Measurements from ENCODE around the gene SCAMP1.
A peak's percentile ranks its signal among the peaks of the same experiment; 100 is the strongest.
"Not testable (repeated sequence)": the region's sequence is repeated elsewhere in the genome, so short reads cannot be mapped to it uniquely, and the experiment has no call there.

SCAMP1 gene, protein sequence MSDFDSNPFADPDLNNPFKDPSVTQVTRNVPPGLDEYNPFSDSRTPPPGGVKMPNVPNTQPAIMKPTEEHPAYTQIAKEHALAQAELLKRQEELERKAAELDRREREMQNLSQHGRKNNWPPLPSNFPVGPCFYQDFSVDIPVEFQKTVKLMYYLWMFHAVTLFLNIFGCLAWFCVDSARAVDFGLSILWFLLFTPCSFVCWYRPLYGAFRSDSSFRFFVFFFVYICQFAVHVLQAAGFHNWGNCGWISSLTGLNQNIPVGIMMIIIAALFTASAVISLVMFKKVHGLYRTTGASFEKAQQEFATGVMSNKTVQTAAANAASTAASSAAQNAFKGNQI

DNA sequence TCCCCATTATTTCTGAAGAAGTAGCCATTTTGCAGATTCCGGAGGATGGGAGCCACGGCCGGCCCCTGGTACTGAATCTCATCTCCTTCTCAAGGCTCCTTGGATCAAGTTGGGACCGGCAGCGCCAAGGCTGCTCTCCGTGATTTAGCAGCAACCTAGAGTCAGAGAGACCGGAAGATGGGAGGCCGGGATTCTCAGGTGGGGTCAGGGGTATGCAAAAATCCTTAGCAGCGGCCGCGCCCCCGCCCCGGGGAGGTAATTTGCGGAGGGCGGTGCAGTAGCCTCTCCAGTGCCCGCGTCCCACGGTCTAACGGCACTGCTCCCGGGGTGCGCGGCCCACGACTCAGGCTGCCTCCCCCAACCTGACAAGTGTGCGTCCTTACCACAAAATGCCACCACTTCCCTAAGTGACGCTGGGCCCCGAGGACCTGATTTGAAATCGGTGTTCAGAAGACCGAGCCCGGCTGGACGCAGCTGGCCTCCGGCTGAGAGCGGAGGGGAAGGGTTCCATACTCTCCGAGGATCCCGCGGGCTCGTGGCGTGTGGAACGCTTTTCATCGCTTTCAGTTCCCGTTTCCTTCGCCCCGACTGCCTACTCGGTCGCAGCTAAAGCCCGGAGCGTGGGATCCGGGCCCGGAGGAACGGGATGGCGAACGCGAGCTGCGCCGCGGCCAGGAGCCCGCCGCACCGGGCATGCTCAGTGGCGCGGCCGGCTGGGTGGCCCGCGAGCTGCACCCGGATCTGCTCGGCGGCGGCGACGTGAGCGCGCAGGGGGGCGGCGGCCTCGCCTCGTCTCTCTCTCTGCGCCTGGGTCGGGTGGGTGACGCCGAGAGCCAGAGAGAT lies at the start of gene SCAMP1:
Gene SCAMP1, plus strand, starts transcription at position 787 of the 843 bp plus-strand sequence. Its CDS starts 55 bp downstream, at position 842.
- DNase-seq: peak; percentile 81

DNA sequence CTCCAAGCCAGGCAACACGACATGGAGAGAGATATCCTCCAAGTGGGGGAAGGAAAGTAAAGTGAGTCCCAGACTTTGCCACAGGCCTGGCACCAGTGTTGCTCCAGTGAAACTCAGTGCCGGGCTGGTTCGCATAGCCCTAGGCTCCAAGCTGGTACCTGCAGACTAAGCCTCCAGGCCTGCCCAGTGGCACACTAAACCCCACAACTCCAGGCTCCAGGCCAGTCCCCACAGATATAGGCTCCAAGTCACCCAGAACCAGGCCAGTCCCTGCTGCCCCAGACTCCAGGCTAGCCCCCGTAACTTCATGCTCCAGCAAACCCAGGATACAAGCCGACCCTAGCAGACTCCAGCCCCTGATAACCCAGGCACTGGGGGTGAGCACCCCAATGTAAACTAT lies 42.9 kb upstream of the SCAMP1 start:
- no peak for DNase-seq

DNA sequence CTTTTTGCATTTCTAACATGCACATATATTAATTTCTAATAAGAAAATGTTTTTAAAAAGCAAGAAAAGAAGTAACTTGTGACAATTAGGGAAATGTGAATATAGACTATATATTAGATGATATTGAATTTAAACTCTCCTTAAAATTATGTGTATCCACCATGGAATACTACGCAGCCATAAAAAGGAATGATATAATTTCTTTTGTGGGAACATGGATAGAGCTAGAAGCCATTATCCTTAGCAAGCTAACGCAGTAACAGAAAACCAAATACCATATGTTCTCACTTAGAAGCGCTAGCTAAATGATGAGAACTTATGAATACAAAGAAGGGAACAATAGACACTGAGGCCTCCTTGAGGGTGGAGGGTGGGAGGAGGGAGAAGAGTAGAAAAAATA lies 42.1 kb upstream of the SCAMP1 start:
- DNase-seq: no peak

DNA sequence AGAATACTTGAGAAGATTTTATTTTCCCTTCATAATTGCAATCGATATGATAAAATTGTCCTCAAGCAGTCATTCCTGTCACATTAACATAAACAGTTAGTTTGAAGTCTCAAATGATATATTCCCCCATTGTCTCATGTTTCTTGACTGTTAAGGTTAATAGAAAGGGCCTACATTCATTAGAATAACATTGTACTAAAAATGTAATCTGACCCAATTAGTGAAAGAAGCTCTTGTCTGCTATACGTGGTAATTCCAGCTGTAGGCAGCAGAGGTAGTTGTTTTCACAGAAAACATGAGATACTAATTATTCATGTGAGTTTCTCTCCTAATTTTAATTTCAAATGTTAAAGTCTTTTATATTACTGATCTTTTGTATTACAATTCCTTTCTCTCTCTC lies 40.0 kb upstream of the SCAMP1 start:
- DNase-seq: no peak

DNA sequence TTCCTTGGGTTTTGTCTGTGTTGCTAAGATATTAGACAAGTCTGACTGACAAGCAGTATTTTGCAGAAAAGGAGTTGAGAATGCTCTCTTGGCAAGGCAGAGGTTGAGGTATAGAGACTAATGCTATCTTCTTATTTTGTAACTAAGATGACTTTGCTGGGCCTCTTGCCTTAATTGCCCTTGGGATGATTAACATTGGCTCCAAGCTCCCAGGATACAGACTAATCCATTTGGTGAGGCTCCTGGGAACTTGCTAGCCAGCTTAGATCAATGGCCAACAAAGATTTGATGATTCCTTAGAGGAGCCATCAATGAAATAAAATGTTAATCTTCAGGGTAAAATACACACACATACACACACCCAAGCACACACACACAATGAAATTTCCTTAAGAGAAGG lies 37.2 kb upstream of the SCAMP1 start:
- DNase-seq: no peak

DNA sequence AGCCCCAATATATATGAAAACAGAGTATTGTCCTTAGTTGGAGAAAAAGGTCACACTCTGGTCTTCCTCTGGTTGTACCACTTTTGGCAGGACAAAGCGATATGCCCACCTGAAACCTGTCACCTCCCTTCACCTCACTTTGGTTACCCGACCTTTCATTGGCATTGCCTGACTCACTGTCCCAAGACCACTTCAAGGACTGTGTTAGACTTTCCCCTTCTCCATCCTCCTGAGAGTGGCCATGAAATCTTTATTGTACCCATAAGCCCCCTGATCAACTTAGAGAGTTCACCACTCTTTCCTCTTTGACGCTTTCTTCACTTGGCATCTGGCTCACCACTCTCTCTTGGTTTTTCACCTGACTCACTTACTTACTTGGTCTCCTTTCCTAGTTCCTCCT lies 33.5 kb upstream of the SCAMP1 start:
- DNase-seq: no peak

DNA sequence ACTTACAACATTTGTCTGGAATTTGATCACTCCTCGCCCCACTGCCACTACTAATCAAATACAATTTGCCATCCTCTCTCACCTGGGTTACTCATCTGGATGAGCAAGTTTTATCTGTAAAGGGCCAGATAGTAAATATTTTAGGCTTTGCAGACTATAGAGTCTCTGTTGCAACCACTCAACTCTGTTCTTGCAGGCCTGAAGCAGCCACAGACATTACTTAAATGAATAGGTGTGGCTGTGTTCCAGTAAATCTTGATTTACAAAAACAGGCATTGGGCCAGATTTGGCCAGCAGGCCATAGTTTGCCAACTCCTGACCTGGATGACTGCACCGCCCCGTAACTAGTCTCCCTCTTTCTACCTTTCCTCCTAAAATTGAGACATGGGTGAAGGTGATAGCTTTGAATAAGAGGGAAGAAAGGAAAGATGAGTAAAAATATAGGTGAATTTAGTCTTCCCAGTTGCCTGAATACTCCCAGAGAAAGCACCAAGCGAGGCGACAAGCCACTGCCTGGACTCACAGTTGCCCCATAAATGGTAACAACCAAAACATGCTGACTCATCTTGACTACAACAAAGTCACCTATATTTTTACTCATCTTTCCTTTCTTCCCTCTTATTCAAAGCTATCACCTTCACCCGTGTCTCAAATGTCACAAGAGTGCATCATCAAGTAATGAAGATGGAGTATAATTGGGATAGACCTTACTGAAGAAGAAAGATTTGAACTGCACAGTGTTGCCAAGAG lies 32.5 kb upstream of the SCAMP1 start:
- DNase-seq: no peak

DNA sequence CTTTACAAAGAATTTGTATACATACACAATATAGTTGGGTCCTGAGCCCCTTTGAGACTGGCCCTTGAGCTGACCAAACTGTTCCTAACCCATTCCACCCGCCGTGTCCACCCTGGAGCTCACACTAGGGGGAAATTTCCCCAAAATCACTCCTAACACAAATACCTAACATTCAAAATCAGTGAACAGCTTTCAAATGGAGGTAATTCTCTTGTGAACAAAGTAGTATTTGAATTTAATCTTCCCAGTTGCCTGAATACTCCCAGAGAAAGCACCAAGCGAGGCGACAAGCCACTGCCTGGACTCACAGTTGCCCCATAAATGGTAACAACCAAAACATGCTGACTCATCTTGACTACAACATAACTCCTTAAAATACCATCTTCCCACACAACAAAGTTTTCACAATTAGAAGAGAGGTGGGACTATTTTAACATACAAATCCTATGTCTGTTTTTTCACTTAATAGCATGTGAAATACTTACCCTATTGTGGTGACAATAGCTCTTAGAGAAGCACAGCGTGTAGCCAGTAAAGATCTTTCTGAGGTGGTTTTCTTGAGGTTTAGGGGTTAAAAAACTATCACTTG lies 31.7 kb upstream of the SCAMP1 start:
- no peak for DNase-seq

DNA sequence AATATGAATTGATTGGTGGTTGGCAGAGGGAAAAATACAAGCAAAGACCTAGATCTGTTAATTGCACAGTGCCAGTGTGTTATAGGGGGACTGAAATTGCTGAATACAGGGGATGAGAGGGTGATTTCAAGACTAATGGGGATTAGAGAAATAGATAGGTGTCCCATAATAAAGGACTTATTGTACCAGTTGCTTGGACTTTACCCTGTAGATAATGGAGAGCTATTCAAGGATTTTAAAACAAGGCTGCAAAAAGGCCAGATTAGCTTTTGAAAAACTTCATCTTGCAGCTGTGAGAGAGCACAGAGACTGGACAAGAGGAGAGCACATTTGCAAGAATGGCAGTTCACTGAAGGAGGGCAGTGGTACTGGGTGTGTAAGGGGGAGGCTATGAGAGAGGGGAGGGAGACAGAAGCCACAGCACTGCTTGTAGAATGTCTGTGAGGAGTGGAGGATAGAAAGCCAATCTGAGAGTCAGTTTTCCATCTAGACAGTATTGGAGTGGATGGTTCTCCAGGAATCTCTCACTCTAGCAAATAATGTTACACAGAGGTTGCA lies 28.8 kb upstream of the SCAMP1 start:
- no peak for DNase-seq

DNA sequence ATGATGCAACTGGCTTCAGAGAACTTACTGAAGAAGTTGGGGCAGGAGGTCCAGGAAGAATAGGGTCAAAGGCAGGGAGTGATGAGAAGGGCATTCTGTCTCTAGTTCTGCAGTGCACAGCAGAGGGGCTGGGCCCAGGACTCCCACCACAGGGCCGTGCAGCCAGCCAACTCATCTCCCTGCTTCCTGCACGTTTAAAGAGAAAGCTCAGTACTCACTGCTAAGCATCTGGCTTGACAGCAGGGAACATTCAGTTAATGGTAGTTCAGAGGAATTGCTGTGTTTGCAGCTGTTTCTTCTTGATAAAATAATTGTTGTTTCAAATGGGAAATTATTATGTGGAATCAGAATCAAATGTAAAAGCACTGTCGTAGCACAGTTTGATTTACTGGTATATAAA lies 25.6 kb upstream of the SCAMP1 start:
- DNase-seq: no peak

DNA sequence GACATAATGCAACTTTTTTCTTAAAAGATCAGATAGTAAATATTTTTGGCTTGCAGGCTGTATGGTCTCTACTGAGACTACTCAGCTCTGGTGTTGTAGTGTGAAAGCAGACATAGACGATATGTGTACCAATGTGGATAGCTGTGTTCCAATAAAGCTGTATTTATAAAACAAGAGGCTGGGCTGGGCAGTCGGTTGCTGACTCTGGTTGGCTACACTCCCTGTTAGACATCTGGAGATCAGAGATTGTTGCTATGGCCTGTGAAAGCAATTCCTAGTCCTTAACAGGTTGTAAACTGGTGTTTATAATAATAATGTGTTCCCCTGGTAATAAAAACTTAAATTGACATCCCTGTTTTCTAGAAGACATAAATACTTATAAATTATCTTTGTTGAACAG lies 24.4 kb upstream of the SCAMP1 start:
- DNase-seq: no peak

DNA sequence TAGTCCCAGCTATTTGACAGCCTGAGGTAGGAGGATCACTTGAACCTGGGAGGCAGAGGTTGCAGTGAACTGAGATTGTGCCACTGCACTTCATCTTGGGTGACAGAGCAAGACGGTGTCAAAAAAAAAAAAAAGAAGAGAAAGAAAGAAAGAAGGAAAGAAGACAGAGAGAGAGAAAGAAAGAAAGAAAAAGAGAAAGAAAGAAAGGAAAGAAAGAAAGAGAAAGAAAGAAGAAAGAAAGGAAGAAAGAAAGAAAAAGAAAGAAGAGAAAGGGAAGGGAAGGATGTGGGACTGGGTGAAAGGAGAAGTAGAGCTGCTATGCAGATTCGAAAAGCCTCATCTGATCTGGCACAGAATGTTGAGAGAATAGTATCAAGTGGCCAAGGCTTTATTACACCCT lies 23.7 kb upstream of the SCAMP1 start:
- DNase-seq: no peak

DNA sequence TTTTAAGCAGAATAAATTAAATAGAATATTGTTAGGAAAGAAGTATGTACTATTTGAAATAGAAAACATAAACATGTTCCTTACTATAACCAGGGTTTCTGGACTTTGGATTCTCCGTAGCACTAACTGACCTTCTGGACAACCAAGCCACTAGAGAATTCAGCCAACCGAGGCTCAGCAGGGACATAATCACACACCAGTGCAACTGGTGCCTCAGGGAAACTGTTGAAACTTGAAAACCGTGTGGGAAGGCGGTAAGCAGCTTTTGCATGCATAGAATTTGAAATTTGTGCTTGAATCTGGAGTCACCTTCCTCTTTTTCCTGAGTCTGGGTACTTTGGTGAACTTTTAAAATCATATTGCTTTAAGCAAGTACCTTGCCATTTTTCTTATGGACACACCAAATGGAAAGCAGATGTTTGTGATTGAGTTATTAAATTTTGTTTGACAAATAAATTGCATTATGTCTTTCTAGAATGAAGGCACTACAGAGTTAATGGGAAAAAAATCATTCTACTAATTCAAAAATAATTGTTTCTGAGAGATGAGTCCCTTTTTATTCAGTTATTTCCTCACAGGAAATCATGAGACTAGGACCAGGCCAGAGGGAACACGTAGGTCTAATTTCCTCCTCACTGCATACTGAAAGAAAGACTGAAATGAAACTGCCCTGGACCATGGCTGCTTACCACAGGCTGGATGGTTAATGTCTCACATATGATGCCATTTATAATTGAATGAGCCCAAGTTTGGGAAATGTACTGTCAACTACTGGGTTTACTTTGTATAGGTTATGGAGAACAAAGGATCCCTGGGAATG lies 20.6 kb upstream of the SCAMP1 start:
- no peak for DNase-seq

DNA sequence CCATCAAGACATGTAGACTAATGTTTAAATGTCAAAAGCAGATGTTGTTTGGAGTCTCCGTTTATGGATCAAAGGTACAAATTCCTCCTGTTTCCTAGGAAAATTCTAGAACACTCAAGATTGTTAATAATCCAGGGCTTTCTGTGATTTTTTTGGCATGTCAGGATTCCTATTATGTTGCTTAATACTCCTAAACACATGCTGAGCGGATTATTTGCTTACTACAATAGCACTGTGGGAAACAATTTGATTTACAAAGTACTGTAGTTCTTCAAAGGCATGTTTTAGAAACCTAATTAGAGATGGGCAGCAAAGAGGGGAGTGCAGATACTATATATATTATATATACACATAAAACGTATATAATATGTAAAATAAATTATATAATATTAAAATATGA lies 19.0 kb upstream of the SCAMP1 start:
- DNase-seq: no peak

DNA sequence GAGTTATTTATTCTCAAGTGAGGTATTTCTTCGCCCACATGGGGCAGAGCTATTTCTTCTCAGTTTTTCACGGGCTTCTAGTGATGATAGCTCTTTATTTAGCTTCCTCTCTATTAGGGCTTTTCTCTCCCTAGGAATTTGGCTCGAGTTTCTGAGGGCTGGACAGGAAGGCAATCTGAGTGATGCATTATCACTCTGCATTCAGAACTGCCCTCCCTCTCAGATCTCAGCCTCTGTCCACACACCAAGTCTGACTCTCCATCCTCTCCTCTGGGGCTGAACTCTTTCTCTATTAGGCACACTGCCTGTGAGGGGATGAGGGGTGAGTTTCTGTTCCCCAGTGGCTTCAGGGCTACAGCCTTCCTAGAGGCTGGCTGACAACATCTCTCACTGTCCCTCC lies 14.9 kb upstream of the SCAMP1 start:
- DNase-seq: no peak

DNA sequence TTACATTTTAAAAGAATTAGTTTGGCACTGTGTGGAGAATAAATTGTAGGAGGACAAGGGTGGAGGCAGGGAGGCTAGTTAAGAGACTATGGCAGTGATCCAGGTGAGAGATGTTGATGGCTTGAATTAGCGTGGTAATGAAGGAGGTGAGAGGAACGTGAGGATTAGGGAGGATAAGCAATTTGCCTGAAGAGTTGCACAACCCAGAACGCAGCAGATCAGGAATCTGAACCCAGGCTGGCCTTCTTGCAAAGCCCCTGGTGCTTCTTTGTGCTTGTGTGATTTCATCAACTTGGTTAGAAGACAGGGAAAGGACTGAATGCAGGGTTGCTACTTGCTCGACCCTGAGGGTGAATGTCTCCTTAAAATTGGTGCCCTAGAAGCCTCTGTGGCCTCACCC lies 6.9 kb upstream of the SCAMP1 start:
- DNase-seq: no peak

DNA sequence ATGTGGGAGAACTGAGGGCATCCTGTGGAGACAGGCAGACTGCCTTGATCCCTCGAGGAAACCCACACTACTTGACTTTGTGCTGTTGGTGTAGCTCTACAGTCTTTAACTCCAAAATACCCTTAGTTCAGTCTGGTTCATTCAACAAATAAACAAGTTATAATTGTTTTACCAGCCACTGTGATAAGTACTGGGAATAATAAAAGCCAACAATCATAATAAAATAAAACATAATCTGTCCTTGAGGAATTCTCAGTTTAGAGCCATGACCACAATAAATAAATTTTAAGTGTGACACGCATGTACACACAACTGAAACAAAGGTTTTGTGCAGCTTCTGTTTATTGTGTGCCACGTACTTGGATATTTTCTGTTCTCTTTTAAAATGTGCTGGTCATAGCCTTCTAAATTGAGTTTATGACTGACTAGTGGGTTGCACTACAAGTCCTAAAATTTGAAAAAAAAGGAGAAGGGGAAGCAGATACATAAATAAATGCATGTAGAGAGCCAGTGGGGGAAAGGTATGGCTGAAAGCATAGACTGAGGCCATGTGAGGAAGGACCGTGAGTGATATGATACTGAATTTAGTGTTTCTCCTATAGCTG lies 6.2 kb upstream of the SCAMP1 start:
- no peak for DNase-seq

DNA sequence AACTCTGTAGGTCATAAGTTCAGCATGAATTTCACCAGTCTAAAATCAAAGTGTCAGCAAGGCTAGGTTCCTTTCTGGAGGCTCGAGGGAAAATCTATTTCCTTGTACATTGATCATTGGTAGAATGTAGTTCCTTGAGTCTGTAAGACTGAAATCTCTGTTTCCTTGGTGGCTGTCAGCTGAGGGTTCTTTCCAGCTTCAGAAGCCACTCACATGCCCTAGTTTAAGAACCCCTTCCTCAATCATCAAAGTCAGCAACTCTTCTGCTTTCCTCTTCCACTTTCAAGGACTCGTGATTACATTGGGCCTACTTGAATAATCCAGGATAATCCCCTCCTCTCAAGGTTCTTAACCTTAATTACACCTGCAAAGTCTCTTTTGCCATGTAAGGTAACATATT lies 4.9 kb upstream of the SCAMP1 start:
- DNase-seq: no peak

DNA sequence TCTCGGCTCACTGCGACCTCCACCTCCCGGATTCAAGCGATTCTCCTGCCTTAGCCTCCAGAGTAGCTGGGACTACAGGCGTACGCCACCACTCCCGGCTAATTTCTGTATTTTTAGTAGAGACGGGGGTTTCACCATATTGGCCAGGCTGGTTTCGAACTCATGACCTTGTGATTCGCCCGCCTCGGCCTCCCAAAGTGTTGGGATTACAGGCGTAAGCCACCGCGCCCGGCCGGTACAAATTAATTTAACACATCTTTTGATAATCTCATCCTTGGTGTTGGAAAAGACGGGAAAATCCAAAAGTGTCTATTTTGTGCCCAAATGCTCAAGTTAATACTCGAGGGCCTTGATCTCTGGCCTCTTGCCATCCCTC lies 974 bp upstream of the SCAMP1 start:
- DNase-seq: not testable (repeated sequence)

DNA sequence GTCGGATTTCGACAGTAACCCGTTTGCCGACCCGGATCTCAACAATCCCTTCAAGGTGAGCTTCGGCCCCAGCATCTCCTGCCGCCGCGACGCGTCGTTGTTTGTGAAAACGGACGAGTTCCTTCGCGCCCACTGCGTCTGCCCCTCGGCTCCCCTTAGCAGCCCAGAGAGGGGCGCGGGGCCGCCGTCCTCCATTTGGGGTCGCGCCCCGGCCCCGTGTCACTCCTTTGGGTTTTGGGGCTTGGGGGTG lies 182 bp downstream of the SCAMP1 start:
- no peak for DNase-seq

DNA sequence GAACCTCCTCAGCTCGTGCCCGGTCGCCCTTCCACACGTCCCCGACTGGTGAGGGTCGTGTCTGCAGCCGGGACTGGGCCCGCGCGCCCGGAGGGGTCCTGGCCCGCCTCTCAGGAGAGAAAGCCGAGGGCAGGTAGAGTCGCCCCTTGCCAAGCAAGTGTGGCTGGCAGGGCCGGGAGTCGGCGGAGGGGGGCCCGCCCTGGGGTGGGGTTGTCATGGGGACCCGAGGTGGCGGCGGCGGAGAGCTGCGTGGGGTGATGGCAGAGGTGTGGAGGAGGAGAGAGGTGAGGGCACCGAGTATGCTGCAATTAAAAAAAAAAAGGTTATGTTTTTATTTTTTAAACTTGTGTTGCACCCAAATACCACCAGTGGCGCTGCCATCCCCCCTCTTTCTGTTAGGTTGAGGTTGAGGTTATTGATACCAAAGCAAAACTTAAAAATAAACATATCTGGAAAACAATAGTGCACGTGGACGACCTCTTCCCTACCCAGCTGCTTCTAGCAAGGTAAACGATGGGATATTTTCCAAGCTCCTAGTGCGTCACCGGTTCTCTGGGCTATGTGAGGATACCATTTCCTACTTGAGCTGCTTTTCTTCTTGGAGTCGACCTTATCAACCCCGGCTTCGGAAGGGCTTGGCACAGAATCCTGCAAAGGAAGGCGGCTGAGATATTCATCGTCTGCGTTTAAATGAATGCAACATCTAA lies 660 bp downstream of the SCAMP1 start:
- DNase-seq: peak; percentile 53
